Stimulated activated CD4-positive, alpha-beta T cell treated with anti-CD3 and anti-CD28 coated beads, Interleukin-2, amount 100 ng/mL, for 4 hours (primary cell): ENCODE data around the gene NAA10.

Experiments used
- DNase-seq: peaks from one replicate; pipeline ENCODE4 v3.0.0-alpha.2; 2020; ENCODE audit warnings: low read depth

The NAA10 gene

DNA sequence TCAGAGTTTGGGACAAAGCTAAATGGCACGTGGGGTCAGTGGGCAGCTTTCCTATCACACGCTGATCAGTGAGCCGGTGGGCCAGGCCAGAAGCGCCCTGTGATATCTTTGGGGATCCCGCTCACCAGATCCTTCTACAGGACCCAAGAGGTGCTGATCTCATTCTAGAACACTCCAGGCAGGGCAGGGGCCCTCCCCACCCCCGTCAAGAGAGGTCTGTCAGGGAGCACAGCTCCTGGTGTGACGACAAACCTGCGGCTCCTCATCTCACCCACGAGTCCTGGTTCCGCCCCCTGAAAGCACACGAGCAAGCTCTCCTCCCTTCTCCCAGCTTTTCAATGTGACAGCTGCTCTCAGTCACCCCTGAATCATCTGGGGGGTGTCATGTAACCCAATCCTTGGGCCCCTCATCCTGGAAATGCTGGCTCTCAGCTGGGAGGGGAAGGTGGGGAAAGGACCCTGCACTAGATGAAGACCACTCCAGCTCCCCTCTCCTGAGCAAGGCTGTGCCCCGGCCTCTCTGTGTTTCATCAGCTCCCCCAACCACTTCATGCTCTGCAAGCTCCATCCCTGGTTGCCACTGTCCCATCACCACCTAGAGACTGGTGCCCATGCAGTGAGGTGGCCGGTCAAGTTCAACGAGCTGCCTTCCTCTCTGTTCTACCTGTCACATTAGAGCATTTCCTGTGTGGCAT, 32.2 kb upstream of the NAA10 start:
- DNase-seq: peak; percentile 63

GRCh38 chrX:153966283-153966688, 31.4 kb upstream of the NAA10 start:
- no peak for DNase-seq

- no peak for DNase-seq
Measured at GRCh38 chrX:153965406-153965805, 30.6 kb upstream of the NAA10 start.

DNA sequence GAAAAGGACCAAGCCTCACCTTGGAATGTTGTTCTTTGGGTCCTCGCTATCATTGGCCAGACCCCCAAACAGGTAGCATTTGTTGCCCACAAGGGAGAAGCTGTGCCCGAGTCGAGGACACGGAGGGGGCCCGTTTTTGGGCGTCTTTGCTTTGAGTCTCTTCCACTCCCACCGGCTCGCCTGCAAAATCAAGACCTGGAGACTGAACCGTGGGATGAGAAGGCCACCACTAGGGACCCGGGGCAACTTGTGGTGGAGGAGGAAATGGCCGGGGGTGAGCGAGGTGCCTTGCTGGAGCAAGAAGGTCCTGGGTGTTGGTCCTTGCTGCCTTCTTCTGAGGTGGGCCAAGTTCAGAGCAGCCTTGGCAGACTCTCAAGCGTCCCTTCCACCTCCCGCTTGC, 29.3 kb upstream of the NAA10 start:
- DNase-seq: no peak

DNA sequence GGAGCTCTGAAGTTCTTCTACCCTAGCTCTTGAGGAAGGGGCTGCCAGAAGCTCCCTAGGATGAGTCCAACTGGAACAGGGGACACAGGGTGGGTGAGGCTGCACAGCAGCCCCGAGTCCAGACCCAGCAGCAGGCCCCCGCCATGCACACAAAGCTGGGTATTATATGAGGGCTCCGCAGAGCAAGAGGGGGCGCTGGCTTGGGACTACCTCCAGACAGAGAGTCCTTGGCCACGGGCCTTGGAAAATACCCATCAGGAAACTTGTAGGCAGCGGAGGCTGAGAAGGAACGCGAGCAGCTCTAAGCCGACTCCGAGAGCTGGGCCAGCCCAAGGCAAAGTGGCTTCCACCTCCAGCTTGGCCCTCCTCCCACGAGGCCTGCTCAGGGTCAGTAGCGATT, 28.7 kb upstream of the NAA10 start:
- no peak for DNase-seq

GRCh38 chrX:153961292-153961691, 26.5 kb upstream of the NAA10 start:
- DNase-seq: no peak

GRCh38 chrX:153960786-153961185, 25.9 kb upstream of the NAA10 start:
- no peak for DNase-seq

DNA sequence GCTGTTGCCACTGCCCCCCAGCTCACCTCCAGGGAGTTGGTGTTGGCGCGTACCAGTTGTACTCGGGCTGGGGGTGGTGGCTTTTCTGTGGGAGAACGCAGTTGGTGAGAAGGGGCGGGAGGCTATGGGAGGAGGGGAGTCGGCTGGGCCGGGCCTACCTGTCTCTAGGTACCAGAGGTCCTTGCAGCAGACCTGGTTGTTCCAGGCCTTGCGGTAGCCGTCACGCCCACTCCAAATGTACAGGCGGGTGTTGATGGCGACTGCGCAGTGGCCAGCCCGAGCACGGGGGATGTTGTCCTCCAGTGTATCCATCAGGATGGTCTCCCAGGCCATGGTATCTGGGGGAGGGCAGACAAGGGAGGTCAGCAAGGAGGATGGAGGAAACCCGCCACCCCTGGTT, 25.2 kb upstream of the NAA10 start:
- no peak for DNase-seq

- DNase-seq: no peak
Measured at GRCh38 chrX:153959649-153960048, 24.8 kb upstream of the NAA10 start.

GRCh38 chrX:153958605-153959004, 23.8 kb upstream of the NAA10 start:
- no peak for DNase-seq

- DNase-seq: no peak
Measured at GRCh38 chrX:153957224-153957623, 22.4 kb upstream of the NAA10 start.

GRCh38 chrX:153956044-153956907, 21.4 kb upstream of the NAA10 start:
- DNase-seq: no peak

- DNase-seq: no peak
Measured at GRCh38 chrX:153955228-153955732, 20.4 kb upstream of the NAA10 start.

DNA sequence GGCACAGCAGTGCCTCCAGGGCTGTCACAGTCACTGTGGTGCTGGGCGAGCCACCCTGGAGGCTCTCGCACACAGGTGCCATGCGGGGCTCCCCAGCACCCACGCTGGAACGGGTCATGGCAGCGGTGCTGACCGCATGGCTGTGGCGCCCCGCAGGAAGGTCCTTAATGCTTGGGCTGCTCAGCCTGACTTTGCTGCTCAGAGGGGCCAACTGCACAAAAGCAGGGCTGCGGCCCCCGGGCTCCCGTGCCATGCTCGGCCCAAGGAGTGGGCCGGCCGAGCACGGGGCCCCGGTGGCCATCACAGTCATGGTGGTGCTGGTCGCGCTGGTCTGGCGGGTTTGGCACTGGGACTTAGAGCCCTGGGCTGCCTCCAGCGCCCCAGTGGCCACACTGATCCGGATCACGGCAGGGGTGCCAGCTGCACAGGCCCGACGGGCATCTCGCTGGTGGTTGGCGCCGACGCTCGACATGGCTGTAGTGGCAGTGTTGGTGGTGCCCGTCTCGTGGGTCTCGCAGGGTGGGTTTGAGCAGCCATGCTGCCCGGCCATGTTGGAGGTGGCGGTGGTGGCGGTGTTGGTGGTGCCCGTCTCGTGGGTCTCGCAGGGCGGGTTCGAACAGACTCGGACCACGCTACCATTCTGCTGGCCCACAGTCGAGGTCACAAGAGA, 19.9 kb upstream of the NAA10 start:
- DNase-seq: no peak

GRCh38 chrX:153953892-153954557, 19.2 kb upstream of the NAA10 start:
- DNase-seq: no peak

- DNase-seq: peak; percentile 54
Measured at GRCh38 chrX:153953342-153953830, 18.5 kb upstream of the NAA10 start.

DNA sequence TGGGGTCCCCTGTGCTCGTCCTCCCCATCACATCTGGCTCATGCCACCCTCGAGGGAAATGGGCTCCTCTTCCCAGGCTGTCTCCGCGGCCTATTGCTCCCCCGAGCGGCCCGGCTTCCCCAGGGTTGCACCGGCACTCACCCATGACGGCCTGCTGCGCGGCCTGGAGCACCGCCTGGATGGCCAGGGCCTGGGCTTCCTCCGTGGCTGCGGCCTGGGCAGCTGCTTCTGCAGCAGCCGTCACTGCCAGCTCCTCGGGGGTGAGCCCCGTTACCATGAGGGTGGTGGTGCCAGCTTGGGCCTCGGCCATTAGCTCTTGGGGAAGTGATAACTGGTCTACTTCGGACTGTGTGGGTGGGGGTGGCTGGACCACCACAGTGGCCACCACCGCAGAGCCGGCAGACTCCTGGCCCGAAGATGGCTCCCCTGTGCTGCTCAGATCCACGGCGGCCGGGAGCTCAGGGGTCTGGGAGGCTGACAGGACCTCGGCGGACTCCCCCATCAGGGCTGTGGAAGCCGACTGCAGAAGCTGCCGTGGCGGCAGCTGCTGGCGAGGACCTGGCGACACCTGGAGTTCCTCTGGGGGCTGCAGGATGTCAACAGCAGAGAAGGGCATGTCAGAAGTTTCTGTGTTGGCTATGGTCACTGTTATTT, 17.7 kb upstream of the NAA10 start:
- no peak for DNase-seq

DNA sequence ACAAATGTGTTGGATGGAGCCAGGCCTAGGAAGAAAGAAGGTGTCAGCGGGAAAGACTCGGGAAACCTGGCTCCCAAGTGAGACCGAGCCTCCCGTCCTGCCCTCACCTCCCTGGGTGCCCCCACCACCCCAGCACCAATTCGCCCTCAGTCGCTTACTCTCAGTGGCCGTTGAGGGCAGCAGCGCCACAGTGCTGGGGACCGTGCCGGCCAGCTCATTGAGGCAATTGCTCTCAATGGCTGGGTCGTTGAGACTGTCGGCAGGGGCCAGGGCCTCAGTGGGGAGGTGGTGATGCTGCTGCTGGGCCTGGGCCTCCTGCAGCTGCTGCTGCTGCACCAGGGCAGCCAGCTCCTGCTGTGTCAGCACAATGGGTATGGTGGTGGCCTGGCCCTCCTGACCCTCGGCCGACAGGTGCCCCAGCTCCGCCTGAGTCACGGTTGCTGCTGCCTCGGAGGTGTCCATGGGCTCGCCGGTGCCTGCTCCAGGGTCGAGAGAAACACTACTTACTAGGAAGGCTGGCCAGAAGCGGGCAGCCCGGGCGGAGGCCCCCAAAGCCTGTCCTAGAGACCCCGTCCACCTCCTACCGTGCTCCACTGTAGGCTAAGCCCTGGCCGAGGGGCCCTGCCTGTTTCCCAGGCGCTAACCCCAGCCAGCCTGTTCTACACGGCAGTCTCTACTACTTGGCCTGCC, 17.0 kb upstream of the NAA10 start:
- no peak for DNase-seq

DNA sequence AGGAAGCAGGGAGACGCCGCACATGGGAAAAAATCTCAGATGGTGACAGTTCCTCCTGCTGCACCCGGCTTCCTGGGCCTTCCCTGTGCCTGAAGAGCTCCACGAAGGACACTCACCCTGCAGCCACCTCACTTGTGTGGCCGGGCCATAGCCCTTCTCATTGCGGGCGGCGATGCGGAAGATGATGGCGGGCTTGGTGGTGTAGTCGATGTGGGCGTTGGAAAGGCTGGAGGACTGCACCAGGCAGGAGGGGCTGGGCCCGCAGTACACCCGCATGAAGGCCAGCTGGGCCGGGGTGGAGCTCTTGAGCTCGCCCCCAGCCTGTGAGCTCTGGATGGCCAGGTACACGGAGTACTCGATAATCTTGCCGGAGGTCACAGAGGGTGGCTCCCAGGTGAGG, 15.3 kb upstream of the NAA10 start:
- no peak for DNase-seq

DNA sequence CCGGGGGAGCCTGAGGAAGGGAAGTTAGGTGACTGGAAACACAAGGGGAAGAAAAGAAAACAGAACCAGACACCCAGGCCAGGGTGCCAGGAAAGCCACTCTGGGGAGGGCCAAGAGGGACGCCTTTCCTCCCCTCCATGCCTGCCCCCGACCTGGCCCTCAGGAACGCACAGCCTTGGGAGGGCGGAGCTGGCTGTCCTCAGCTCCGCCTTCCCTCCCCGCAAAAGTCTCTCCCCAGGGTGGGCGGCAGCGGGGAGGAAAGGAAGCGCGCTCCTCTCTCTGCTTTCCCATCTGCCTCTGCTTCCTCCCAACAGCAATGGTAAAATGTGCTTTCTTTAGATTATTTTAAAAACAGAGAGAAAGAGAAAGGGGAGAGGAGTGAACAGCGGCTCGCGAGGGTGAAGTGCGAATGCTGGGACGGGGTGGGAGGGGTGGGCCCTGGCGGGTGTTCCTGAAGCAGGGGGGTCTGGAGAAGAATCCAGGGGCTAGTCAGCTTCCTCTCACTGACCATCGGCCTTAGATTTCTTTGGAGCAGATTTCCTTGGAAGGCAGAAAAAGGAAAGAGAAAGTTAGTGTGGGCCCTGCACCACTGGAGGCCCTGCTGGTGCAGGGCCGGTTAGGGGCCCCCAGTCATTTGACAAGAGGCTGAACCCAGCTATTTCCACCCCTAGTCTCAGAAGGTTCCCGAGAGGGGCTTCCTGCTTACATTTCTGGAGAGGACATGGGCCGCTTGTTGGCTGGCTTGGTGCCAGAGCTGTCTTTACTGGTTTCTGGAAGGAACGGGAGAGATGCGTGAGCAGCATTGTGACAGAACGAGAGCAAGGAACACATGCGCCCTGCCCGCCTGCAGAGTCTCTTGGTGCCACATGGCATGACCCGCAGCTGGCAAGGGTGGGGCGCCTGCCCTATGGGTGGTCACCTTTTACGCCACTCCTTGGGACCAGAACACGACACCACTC, 14.3 kb upstream of the NAA10 start:
- DNase-seq: no peak
